ENCODE data around the gene DAZL.

DAZL gene

DNA sequence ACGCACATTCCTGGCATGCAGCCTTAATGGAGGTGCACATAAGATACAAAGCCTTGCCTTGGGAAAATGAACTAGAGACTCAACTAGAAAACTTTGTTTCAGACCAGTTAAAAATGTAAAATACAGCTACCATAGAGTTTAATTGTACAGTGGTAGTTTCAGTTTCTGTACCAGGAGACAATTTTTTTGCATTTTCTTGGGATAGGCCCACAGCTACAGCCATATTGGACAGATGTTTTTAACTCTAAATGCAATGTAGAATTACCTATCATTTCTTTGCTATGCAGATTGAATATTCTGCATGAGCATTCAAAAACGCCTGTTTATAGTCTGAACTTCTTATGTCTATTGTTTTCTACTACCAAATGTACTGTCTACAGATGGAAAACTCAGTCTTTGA lies 20.3 kb downstream of the DAZL start:
- no peaks in the 10 kb centered on the region for H3K9me3 Mint-ChIP-seq
- H3K27me3 Mint-ChIP-seq, result no peaks in the 10 kb centered on the region
- no peaks in the 10 kb centered on the region for H3K36me3 Mint-ChIP-seq (ENCODE audit: low read depth)
- H3K4me3 Mint-ChIP-seq, result no peak overlapping the region
- H3K4me1 Mint-ChIP-seq (ENCODE audit: low read depth), result no peaks in the 10 kb centered on the region
- intact Hi-C loops (cut with micrococcal nuclease), result no loop called here
- H3K27ac Mint-ChIP-seq, result no peak overlapping the region

DNA sequence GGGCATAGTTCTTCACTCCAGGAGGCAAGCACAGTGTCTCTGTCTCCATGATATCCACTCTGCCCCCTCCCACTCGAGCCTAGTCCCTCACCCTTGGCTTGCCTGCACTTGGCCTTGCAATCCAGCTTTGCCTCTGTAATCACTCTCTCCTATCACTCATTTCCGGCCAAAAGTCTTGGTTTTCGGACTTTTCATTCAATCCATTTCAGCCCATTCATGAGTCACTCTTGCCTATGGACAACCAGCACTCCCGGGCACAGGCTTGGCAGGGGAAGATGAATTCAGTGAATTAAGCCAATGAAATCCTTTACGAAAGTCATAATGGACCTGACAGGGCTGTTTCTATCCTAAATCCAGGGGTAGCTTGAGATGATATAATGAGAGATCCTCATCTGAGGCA lies 21.7 kb downstream of the DAZL start:
- Mint-ChIP-seq H3K9me3 (no peaks in the 10 kb centered on the region), H3K27ac (no peak overlapping the region), H3K4me1 (ENCODE audit: low read depth) (no peaks in the 10 kb centered on the region), H3K36me3 (ENCODE audit: low read depth) (no peaks in the 10 kb centered on the region), H3K27me3 (no peaks in the 10 kb centered on the region), H3K4me3 (no peak overlapping the region)
- intact Hi-C loops (cut with micrococcal nuclease), result no loop called here

DNA sequence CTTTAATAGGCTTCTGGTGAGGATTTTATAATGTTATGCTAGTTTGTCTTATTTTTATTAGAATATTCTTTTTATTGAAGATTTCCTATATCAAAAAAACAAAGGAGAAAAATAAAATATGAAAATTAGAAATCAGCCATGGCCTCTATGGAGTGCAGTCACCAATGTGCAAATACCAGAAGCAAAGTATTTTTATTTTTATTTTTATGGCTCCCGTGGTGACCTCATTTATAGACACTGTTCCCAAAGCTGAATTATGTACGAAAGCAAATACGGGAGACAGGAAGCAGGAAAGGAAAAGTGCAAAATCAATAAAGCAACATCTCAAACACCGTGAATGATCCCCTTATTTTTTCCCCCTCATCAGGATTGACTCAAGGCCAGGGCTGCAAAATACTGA lies 35.1 kb downstream of the DAZL start:
- H3K36me3 Mint-ChIP-seq (ENCODE audit: low read depth), result no peaks in the 10 kb centered on the region
- intact Hi-C loops (cut with micrococcal nuclease), result no loop called here
- H3K27me3 Mint-ChIP-seq, result no peaks in the 10 kb centered on the region
- no peaks in the 10 kb centered on the region for H3K4me1 Mint-ChIP-seq (ENCODE audit: low read depth)
- H3K9me3 Mint-ChIP-seq, result no peaks in the 10 kb centered on the region
- H3K4me3 Mint-ChIP-seq, result no peak overlapping the region
- H3K27ac Mint-ChIP-seq, result no peak overlapping the region

DNA sequence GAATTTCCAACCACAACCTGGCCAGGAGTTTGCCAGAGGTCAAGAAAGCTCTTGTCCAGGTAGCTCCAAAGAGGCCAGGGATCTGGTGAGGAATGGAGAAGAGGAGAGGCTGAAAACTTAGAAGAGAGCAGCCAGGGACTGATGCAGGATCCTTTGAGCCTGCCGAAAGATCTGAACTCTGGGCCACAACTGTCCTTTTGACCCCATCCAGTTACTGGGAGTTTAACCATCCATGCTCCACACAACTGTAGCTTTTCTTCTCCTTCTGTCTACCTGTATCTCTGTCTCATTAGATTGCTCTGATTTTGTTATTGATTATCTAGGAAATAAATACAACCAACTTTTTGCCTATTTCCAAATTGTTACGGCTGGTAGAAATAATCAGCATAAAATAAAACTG lies 36.7 kb downstream of the DAZL start:
- Mint-ChIP-seq H3K27me3 (no peaks in the 10 kb centered on the region), H3K27ac (no peak overlapping the region), H3K4me1 (ENCODE audit: low read depth) (no peaks in the 10 kb centered on the region), H3K4me3 (no peak overlapping the region), H3K36me3 (ENCODE audit: low read depth) (no peaks in the 10 kb centered on the region), H3K9me3 (no peaks in the 10 kb centered on the region)
- intact Hi-C loops (cut with micrococcal nuclease), result no loop called here

DNA sequence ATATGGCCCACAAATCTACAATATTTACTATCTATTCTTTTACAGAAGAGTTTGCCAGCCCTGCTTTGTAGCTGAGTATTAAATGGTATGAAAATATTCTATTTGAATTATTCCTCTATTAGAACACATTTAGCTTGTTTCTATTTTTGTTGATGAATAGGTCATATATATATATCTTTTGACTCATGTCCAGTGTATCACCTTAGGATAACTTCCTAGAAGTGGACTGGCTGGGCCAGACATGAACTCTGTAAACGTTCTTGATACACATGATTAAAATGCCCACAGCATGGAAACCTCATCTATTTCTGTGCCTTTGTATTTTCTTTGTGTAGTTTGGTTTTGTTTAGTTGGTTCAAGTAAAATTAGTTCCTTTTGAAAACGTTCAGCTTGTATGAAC lies 37.1 kb downstream of the DAZL start:
- Mint-ChIP-seq H3K27ac (no peak overlapping the region), H3K4me3 (no peak overlapping the region), H3K36me3 (ENCODE audit: low read depth) (no peaks in the 10 kb centered on the region), H3K9me3 (no peaks in the 10 kb centered on the region), H3K27me3 (no peaks in the 10 kb centered on the region), H3K4me1 (ENCODE audit: low read depth) (no peaks in the 10 kb centered on the region)
- intact Hi-C loops (cut with micrococcal nuclease), result no loop called here

DNA sequence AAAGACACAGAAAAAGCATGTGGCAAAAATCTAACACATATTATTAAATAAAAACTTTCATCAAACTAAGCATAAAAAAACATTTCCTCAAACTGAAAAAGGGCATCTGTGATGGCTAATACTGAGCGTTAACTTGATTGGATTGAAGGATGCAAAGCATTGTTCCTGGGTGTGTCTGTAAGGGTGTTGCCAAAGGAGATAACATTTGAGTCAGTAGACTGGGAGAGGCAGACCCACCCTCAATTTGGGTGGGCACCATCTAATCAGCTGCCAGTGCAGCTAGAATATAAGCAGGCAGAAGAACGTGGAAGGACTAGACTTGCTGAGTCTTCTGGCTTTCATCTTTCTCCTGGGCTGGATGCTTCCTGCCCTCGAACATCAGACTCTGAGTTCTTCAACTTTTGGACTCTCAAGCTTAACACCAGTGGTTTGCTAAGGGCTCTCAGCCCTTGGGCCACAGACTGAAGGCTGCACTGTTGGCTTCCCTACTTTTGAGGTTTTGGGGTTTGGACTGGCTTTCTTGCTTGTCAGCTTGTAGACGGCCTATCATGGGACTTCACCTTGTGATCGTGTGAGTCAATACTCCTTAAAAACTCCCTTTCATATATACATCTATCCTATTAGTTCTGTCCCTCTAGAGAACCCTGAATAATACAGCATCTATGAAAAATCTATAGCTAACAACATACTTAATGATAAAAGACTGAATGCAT lies 45.4 kb downstream of the DAZL start:
- no peaks in the 10 kb centered on the region for H3K4me1 Mint-ChIP-seq (ENCODE audit: low read depth)
- H3K9me3 Mint-ChIP-seq, result no peaks in the 10 kb centered on the region
- no peaks in the 10 kb centered on the region for H3K36me3 Mint-ChIP-seq (ENCODE audit: low read depth)
- no peak overlapping the region for H3K4me3 Mint-ChIP-seq
- intact Hi-C loops (cut with micrococcal nuclease), result no loop called here
- H3K27me3 Mint-ChIP-seq, result no peaks in the 10 kb centered on the region
- no peak overlapping the region for H3K27ac Mint-ChIP-seq

DNA sequence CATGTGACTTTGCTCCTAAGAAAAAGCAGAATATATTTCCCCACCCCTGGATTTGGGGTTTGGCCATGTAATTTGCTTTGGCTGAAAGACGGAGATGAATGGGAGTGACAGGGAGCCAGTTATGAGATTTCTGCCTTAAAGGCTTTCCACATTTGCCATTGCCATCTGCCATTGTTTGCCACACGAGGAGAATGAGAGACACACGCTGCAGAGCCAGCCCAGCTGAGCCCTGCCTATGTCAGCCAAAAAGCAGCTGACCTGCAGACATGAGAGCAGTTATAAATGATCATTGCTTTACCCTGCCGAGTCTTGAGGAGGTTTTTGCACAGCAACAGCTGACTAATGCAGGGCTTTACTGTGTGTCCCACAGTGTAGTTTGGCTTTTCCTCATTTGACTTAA lies 51.1 kb downstream of the DAZL start:
- H3K9me3 Mint-ChIP-seq, result no peaks in the 10 kb centered on the region
- no peak overlapping the region for H3K4me3 Mint-ChIP-seq
- intact Hi-C loops (cut with micrococcal nuclease), result loop anchor here (5.0 kb wide), 1 partner anchor 507 kb away; no protein-coding TSS in a partner anchor
- no peak overlapping the region for H3K27ac Mint-ChIP-seq
- H3K27me3 Mint-ChIP-seq, result peaks cover 1% of the 10 kb centered on the region
- no peaks in the 10 kb centered on the region for H3K4me1 Mint-ChIP-seq (ENCODE audit: low read depth)
- H3K36me3 Mint-ChIP-seq (ENCODE audit: low read depth), result no peaks in the 10 kb centered on the region

DNA sequence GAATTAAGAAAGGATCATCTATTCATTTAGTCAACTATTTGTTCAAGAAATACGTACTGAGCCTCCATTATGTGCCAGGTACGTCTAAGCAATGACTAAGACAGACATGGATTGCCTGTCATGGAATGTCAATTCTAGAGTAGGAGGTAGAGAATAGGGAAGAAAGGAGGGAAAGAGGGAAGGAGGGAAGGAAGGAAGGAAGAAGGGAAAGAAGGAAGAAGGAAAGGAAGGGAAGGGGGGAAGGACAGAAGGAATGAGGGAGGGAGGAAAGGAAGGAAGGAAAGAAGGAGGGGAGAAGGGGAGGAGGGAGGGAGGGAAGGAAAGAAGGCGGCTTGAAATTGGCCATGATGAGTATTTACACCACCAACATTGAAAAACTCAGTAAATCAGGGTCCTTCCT lies 52.5 kb downstream of the DAZL start:
- no peaks in the 10 kb centered on the region for H3K9me3 Mint-ChIP-seq

DNA sequence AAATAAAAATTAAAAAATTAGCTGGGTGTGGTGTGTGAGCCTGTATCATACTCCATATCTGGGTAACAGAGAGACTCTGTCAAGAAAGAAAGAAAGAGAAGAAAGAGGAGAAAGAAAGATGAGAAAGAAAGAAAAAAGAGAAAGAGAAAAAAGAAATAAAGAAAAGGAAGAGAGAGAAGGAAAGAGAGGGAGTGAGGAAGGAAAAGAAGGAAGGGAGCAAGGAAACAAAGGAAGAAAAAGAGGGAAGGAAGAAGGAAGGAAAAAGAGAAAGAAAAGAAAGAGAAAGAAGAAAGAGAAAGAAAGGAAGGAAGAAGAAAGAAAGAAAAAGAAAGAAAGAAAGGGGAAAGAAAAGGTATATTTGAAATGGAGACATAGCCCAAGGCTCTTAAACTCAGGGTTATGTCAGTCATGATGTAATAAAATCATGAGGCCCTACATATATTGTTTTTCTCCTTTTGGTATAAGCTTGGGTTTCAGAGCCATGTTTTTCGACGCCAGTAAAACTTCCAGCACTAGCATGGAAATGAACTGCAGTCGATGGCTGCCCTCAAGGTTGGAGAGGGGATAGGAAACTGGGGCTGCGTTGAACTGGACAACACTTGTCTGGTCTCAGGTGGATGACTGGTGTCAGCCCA lies 53.8 kb downstream of the DAZL start:
- Mint-ChIP-seq H3K4me1 (ENCODE audit: low read depth) (peaks cover 5% of the 10 kb centered on the region), H3K27ac (no peak overlapping the region), H3K9me3 (no peaks in the 10 kb centered on the region), H3K4me3 (no peak overlapping the region), H3K27me3 (peaks cover 1% of the 10 kb centered on the region), H3K36me3 (ENCODE audit: low read depth) (no peaks in the 10 kb centered on the region)
- intact Hi-C loops (cut with micrococcal nuclease), result loop anchor here (5.0 kb wide), 1 partner anchor 504 kb away; no protein-coding TSS in a partner anchor

More for the DNA sequence above, 52.5 kb downstream of the DAZL start:
- H3K4me1 Mint-ChIP-seq (ENCODE audit: low read depth), result peaks cover 5% of the 10 kb centered on the region
- no peaks in the 10 kb centered on the region for H3K36me3 Mint-ChIP-seq (ENCODE audit: low read depth)
- H3K4me3 Mint-ChIP-seq, result no peak overlapping the region
- peaks cover 1% of the 10 kb centered on the region for H3K27me3 Mint-ChIP-seq
- no peak overlapping the region for H3K27ac Mint-ChIP-seq
- intact Hi-C loops (cut with micrococcal nuclease), result loop anchor here (5.0 kb wide), 1 partner anchor 505 kb away; no protein-coding TSS in a partner anchor

DNA sequence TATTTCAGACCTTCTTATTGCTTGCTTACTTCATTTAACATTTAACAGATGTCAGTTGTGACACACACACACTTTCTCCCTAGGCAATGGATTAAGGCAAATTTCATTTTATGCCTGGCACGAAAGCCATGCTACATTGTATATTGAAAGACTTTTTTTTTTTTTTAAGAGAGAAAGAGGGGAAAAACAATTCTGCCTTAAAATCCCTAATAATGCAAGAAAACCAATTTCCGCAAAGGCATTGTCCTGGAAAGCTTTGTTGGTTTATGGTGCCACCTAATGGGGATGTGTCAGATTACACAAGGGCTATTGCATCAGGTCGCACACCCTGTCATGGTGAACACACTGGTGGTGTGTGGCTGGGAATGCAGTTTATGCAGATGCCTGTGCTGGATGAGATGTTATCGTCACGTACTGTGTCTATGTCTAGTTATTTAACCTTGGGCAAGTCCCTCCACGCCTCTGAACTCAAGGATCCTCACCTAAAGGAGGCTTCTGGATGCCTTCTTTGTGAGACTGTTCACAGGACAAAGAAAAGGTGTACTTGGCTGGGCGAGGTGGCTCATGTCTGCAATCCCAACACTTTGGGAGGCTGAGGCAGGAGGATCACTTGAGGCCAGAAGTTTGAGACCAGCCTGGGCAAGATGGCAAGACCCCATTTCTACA lies 54.4 kb downstream of the DAZL start:
- Mint-ChIP-seq H3K4me3 (no peak overlapping the region), H3K36me3 (ENCODE audit: low read depth) (no peaks in the 10 kb centered on the region), H3K27me3 (peaks cover 1% of the 10 kb centered on the region), H3K27ac (no peak overlapping the region), H3K9me3 (no peaks in the 10 kb centered on the region), H3K4me1 (ENCODE audit: low read depth) (peaks cover 5% of the 10 kb centered on the region)
- intact Hi-C loops (cut with micrococcal nuclease), result loop anchor here (1.0 to 5.0 kb wide), 3 partner anchors 261 to 504 kb away; no protein-coding TSS in a partner anchor

DNA sequence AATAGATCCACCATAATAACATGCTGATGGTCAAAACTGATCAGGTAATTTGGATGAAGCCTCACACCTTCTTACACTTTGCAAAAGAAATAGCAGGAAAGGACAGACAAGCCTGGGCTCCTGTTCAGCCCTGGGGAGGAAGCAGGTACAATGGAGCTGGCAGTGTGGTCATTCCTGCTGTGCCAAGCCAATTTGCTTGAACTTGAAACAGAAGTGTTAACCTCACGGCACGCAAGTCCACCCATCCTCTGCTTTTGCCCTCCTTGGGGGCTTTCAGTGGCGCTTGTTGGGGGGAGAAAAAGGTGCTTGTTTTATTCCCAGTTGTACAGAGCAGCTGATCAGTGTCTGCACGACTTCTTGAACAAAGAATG lies 54.9 kb downstream of the DAZL start:
- Mint-ChIP-seq H3K27ac (no peak overlapping the region), H3K9me3 (no peaks in the 10 kb centered on the region), H3K4me3 (no peak overlapping the region), H3K36me3 (ENCODE audit: low read depth) (no peaks in the 10 kb centered on the region), H3K4me1 (ENCODE audit: low read depth) (peaks cover 5% of the 10 kb centered on the region), H3K27me3 (peaks cover 1% of the 10 kb centered on the region)
- intact Hi-C loops (cut with micrococcal nuclease), result loop anchor here (1.0 to 5.0 kb wide), 3 partner anchors 260 to 503 kb away; no protein-coding TSS in a partner anchor

DNA sequence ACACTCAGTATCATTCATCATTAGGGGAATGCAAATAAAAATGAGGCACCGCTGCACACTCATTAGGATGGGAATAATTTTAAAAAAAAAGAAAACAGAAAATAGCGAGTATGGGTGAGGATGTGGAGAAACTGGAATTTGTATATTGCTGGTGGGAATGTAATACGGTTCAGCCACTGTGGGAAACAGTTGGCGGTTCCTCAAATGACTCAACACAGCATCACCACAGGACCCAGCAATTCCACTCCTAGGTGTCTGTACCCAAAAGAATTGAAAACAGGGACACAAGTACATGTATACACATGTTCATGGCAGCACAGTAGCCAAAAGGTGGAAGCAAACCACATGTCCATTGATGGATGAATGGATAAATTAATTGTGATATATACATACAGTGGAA lies 56.5 kb downstream of the DAZL start:
- Mint-ChIP-seq H3K36me3 (ENCODE audit: low read depth) (no peaks in the 10 kb centered on the region), H3K27ac (no peak overlapping the region), H3K4me1 (ENCODE audit: low read depth) (peaks cover 5% of the 10 kb centered on the region), H3K9me3 (no peaks in the 10 kb centered on the region), H3K27me3 (peaks cover 1% of the 10 kb centered on the region), H3K4me3 (no peak overlapping the region)
- intact Hi-C loops (cut with micrococcal nuclease), result no loop called here

DNA sequence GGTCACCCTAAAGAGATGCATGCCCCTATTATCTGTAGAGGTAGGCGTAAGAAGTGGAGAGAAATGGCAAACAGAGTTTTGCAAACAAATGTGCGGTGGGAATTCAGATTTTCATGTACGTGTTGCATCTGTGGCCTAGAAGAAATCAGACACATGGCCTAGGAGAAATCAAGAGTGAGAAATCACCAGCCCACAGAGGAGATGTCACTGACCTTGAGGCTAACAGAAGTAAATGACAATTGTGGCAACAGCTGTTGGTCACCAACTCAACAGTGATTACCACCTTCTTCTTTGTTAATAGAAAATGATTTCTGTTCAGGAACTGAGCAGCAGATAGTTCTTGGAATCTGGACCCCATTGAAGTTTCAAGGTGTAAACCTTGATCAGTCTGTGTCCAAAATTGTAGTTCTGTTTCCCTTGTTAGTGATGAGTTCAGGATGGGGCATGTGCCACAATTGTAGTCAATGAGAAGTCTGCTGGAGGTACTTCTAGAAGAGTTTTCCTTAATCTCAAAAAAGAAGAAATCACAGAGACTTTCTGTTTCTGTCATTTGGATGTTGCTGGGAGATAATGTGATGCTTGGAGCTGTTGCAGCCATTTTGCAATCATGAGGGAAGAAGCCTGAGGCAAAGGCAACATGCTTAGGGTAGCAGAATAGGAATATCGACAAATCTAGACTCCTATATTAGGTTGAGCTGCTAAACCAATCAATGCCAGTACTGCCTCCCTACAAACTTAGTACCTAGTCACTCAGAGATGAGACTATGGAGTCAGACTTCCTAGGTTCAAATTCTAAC lies 57.5 kb downstream of the DAZL start:
- Mint-ChIP-seq H3K27me3 (peaks cover 3% of the 10 kb centered on the region), H3K36me3 (ENCODE audit: low read depth) (no peaks in the 10 kb centered on the region), H3K4me3 (no peak overlapping the region), H3K27ac (no peak overlapping the region), H3K4me1 (ENCODE audit: low read depth) (peaks cover 5% of the 10 kb centered on the region), H3K9me3 (no peaks in the 10 kb centered on the region)
- intact Hi-C loops (cut with micrococcal nuclease), result no loop called here
